NCI-H524 treated with DMSO at 0.1 percent for 48 hours (cell line): ENCODE data around the gene EXPH5.

Experiments used
- DNase-seq: peaks from one replicate; lab custom pipeline; 2025; lab: John Stamatoyannopoulos, UW

The EXPH5 gene

DNA sequence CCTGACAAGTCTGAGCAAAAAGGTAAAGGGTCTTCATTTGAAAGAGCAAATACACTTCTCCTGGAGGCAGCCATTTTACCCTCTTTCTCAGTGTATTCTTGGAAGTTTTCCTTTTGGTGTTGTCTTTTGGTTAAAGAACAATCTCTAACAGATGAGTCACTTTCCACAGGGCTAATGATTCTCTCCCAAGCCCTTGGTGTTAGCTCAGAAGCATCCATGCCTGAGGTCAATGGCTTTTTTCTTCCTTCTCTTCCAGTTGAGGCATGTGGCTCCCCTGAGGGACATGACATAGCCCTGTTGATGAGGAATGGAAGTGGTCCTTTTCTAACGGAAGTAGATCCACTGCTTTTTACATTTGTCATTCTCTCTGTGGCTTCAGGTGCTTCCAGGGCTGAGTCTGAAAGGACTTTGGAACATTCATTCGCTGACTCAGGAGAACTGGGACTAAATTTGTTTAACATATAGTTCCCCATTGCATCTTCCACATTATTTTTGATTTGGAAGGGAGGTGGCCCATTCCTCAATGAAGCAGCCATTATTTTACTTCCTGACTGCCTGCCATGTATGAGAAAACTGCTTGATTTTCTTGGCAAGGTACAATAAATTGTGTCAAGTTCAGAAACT is 81.6 kb downstream of the EXPH5 start:
- DNase-seq, result no peak

DNA sequence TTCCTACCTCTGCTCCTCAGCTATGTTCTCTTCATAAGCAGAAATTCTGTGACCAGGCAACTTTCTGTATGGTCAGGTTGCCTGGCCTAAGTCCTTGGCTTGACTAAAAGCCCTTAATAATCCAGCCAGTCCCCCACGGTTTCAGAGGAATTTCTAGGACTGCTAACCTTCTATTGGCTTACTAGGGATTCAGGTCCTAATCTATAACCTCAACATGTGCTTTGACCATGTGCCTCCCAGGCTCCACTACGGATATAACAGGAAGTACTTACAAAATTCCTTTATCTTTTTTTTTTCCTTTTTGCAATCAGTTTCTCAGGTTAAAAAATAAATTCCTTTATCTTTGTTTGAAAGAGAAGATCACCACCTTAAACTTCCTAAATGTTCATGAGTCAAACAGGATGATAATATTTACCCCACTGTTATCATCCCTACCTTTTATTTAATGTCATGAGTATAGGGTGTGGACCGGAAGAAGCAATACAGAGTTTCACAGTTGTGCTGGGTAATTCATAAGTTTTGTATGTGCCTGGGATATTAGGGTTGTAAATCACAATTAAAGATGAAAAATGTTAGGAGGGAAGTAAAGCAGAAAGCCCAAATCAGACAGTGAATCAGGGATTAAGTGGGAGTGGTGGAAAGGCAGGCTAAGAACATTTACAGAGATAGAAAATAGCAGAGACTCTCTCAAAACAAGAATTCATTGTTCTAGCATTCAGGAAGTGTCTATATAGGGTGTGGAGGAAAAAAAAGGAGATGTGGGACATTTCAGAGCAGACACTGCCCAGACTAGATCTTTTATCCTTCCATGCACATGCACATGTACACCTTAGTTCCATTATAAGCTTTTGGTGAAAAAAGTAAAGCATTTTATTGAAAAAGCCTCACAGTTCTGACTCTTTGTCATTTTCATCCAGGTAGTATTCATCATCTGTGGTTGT is 84.6 kb downstream of the EXPH5 start:
- DNase-seq, result no peak

DNA sequence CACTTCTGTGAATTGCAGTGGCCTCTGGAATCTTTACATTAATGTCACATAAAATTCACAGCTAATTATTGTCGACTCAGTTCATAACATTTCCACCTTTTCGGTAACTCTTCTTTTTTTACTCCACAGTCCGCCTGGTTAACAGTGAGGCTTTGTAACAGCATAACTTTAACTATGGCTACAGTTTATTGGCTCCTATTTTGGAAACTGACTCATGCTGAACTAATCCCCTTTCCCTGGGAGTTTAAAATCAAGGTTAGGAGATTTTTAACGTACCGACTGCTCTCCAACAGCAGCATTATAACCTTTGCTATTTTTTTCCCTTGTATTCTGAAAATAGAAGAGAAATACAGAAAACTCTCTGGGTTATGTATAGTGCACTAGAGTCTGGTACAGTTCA is 92.2 kb downstream of the EXPH5 start:
- DNase-seq, result no peak

DNA sequence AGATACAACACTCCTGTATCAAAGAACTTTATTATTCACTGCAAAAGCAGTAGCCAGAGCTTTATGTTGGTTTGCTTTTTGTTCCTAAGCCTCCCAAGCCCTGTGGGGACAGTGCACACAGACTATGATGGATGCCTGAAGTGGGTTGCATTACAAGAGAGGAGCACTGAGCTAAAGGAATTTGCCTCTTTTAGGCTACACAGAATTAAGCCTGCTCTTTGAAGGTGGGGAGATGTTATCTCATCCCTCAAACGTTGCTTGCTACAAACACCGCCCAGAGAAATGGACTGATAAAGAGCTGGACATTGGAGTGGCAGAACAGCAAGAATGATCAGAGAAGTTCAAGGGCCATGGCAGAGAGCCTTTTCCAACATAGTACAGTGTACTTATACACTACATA is 92.8 kb downstream of the EXPH5 start:
- DNase-seq, result no peak

- DNase-seq, result no peak
These were observed 93.4 kb downstream of the EXPH5 start for GRCh38 chr11:108500169-108500568.

DNA sequence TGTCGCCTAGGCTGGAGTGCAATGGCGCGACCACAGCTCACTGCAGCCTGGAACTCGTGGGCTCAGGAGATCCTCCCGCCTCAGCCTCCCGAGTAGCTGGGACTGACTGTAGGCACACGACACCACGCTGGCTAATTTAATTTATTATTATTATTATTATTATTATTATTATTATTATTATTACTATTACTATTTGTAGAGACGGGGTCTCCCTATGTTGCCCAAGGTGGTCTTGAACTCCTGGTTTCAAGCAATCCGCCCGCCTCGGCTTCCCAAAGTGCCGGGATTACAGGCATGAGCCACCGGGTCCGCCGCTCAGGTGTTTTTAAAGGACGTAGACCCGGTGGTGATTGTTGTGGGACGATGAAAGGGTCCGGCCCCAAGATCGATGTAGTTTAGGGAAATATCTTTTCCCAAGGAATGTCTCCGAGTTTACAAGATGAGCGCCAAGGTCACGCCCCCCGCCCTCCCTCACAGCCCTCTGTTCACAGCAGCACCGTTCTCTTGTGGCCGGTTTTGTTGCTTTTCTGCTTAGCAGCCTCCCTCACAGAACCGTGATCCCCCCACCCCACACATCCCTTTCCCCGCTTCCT is 94.7 kb downstream of the EXPH5 start:
- DNase-seq, result no peak

DNA sequence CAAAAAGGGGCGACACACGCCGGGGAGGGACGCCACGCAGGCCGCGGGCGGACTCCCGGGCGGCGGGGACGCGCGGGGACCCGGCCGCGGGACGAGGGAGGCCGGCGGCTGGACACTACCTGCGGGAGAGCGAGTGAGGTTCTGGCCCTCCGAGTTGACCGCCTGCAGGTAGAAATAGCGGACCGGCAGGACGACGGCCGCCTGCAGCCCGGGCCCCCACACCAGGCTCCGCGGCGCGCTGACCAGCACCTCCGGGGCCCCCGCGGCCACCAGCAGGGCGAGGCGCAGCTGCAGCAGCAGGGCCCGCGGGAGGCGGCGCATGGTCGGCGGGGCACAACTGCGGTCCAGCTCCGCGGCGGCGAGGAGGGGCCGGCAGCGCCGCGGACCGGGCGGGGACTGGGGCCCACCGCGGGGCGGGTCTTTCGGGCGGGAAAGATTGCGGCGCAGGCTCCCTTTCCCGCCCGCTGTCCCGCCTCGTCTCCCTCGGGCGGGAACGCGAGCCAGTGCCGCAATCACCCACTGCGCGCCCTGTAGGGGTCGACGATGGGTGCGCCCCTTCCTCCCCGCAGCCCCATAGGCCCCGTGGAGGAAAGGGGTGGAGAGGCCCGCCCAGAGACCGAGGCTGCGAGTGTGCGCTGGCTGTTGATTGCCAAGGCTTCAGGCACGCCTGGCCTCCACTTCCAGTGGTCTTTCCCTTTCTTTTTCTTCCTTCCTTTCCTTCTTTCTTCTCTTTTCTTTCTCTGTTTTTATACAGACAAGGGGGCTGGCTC is 95.3 kb downstream of the EXPH5 start, which contains the start of gene POGLUT3:
Gene POGLUT3, minus strand, starts transcription at position 339 of the 770 bp plus-strand sequence. Its CDS starts 18 bp downstream, at position 321.
- no peak for DNase-seq

- peak; percentile 26 for DNase-seq
These were observed 96.1 kb downstream of the EXPH5 start for GRCh38 chr11:108497317-108498045.

GRCh38 chr11:108496643-108497256 is 96.8 kb downstream of the EXPH5 start:
- DNase-seq, result no peak

DNA sequence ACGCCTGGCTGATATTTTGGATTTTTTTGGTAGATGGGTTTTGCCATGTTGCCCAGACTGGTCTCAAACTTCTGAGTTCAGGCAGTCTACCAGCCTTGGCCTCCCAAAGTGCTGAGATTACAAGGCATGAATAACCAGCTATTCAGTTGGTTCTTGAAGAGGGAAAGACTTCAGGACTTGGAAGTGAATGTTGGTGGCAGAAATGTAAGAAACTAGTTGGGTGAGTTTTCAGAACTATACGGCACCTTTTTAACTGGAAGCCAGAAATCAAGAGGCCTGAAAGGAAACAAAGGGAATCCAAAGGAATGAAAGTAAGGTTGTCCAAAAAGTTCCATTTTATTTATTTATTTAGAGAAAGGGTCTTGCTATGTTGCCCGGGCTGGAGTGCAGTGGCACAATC is 98.2 kb downstream of the EXPH5 start:
- no peak for DNase-seq

DNA sequence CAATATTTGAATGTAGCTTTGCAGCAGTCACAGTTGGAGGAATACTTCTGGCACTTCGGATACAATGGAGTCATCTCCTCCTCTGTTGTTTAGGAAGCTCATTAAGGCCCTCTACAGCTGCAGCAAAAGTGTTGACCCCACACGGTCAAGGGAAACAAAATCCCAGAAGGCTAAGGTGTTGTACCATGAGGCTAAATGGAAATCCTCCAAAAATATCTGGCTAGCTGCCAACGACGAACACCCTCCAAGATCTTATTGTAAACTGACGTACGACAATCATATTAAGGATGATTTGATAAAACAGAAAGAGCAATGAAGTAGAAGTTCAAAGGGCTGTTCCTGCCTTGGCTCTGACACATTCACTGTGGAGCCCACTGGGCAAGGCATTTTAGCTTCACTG is 99.4 kb downstream of the EXPH5 start:
- DNase-seq, result no peak

- DNase-seq, result no peak
These were observed 101.6 kb downstream of the EXPH5 start for GRCh38 chr11:108491936-108492335.

- no peak for DNase-seq
These were observed 106.7 kb downstream of the EXPH5 start for GRCh38 chr11:108486828-108487227.

- DNase-seq, result no peak
These were observed 107.2 kb downstream of the EXPH5 start for GRCh38 chr11:108486331-108486730.

DNA sequence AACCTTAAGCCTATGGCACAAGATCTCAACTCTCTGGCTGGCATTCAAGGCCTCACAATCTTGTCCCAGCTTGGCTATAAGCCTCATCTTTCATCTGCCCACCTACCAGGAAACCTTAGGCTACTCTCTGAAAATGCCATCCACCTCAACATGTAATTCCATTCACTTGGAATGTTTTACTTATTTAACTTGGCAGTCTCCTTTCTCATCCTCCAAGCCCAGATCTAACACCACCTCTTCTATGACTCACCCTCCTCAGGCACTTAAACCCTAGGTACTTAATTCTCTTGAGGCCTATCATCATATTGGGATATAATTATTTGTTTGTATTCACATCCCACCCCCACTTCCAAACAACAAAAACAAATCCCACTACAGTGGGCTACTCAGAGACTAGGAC is 110.4 kb downstream of the EXPH5 start:
- no peak for DNase-seq

- no peak for DNase-seq
These were observed 118.7 kb downstream of the EXPH5 start for GRCh38 chr11:108474664-108475463.

GRCh38 chr11:108472681-108473080 is 120.9 kb downstream of the EXPH5 start:
- no peak for DNase-seq

GRCh38 chr11:108468478-108468864 is 125.1 kb downstream of the EXPH5 start:
- no peak for DNase-seq

DNA sequence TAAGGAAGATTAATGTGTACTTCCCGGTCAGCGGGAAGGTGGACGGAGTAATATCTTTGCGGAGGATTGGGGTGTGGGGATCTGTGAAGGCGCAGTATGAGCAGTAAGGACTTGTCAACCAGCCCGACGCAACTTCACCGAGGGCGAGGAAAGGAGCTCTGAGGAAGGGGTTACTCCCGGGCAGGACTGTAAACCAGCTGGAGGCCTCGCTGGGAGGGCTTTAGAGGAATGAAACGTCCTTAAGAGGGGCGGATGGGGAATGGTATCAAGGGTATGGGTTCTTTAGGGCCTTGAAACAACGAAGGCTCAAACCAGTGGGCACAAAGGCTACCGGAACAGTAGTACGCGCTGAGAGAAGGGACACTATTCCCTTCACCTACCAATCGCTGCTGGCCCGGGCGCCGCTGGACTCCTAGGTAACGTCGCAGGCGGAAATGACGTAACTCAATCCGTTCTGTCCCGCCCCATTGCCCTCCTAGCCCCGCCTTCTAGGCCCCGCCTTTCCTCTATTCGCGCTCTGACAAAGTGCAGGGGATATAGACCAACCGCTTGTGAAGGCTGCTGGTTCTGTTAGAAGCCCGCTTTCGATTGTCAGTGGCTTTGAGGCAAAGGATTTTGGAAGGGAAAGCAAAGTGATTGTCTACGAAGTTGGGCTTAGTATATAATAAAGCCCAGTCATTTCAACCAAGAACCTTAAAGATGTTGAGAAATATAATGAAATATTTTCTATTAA is 126.3 kb downstream of the EXPH5 start, which contains the start of gene C11orf65:
Gene C11orf65, minus strand, starts transcription at position 439 of the 733 bp plus-strand sequence. CDS start 5,970 bp downstream, outside the sequence.
- peak; percentile 78 for DNase-seq
